SK-N-SH treated with all-trans-retinoic acid at 6 μM for 48 hours (cell line): ENCODE results near the gene TOMM5.

Source experiments
- ATAC-seq: fragments of 200-7000 bp; cut with Tn5 transposase; 3 replicates; pipeline ENCODE4 v1.9.1; 2020; ENCODE audit warnings: mild to moderate bottlenecking, moderate library complexity
- ARNTL ChIP-seq: fragments of 450-650 bp; formaldehyde crosslinking; IDR thresholded peaks from 2 replicates; pipeline ENCODE4 v1.5.0; 2020; ENCODE audit warnings: low read depth, mild to moderate bottlenecking, moderate library complexity, borderline replicate concordance
- BACH2 ChIP-seq: fragments of 250-450 bp; sonication (Bioruptor Pico); IDR thresholded peaks from 2 replicates; pipeline ENCODE4 v1.9.0; 2021; ENCODE audit warnings: mild to moderate bottlenecking, borderline replicate concordance
- CREB5 ChIP-seq: fragments of 250-450 bp; sonication (Bioruptor Pico); IDR thresholded peaks from 2 replicates; pipeline ENCODE4 v1.5.1; 2020; ENCODE audit warnings: low read depth, mild to moderate bottlenecking, moderate library complexity
- CSDC2 ChIP-seq: fragments of 250-450 bp; sonication (Bioruptor Pico); IDR thresholded peaks from 2 replicates; pipeline ENCODE4 v1.5.0; 2020; ENCODE audit warnings: mild to moderate bottlenecking, moderate library complexity
- CSRNP3 ChIP-seq: fragments of 250-450 bp; sonication (Bioruptor Pico); IDR thresholded peaks from 2 replicates; pipeline ENCODE4 v1.5.1; 2021; ENCODE audit warnings: mild to moderate bottlenecking, moderate library complexity
- ESRRG ChIP-seq: fragments of 250-450 bp; sonication (Bioruptor Pico); IDR thresholded peaks from 2 replicates; pipeline ENCODE4 v1.6.1; 2021; ENCODE audit warnings: mild to moderate bottlenecking
- PATZ1 ChIP-seq: fragments of 250-450 bp; sonication (Bioruptor Pico); IDR thresholded peaks from 2 replicates; pipeline ENCODE4 v1.8.0; 2020; ENCODE audit warnings: mild to moderate bottlenecking, moderate library complexity, borderline replicate concordance
- POU6F1 ChIP-seq: fragments of 250-450 bp; sonication (Bioruptor Pico); IDR thresholded peaks from 2 replicates; pipeline ENCODE4 v1.8.0; 2021; ENCODE audit warnings: low read depth, mild to moderate bottlenecking, moderate library complexity, borderline replicate concordance
- PPARA ChIP-seq: fragments of 250-450 bp; sonication (Bioruptor Pico); IDR thresholded peaks from 2 replicates; pipeline ENCODE4 v1.5.0; 2020; ENCODE audit warnings: mild to moderate bottlenecking, borderline replicate concordance
- RARB ChIP-seq: fragments of 250-450 bp; sonication (Bioruptor Pico); IDR thresholded peaks from 2 replicates; pipeline ENCODE4 v1.8.0; 2021; ENCODE audit warnings: mild to moderate bottlenecking, moderate library complexity
- SNAI2 ChIP-seq: fragments of 250-450 bp; sonication (Bioruptor Pico); IDR thresholded peaks from 2 replicates; pipeline ENCODE4 v1.5.0; 2020; ENCODE audit warnings: mild to moderate bottlenecking, moderate library complexity
- TCF4 ChIP-seq: fragments of 250-450 bp; sonication (Bioruptor Pico); IDR thresholded peaks from 2 replicates; pipeline ENCODE4 v1.8.0; 2021; ENCODE audit warnings: mild to moderate bottlenecking, moderate library complexity, borderline replicate concordance
- TSHZ2 ChIP-seq: fragments of 250-450 bp; sonication (Bioruptor Pico); IDR thresholded peaks from 2 replicates; pipeline ENCODE4 v1.5.0; 2020; ENCODE audit warnings: mild to moderate bottlenecking, moderate library complexity
- ZC3H10 ChIP-seq: fragments of 250-450 bp; sonication (Bioruptor Pico); IDR thresholded peaks from 2 replicates; pipeline ENCODE4 v1.5.1; 2021; ENCODE audit warnings: mild to moderate bottlenecking, moderate library complexity
- ZFP3 ChIP-seq: fragments of 250-450 bp; sonication (Bioruptor Pico); IDR thresholded peaks from 2 replicates; pipeline ENCODE4 v1.5.0; 2020; ENCODE audit warnings: mild to moderate bottlenecking, moderate library complexity
- ZFP30 ChIP-seq: fragments of 450-650 bp; formaldehyde crosslinking; IDR thresholded peaks from 2 replicates; pipeline ENCODE4 v1.5.0; 2022; ENCODE audit warnings: mild to moderate bottlenecking, moderate library complexity
- ZNF565 ChIP-seq: fragments of 450-650 bp; formaldehyde crosslinking; conservative IDR thresholded peaks from 2 replicates; pipeline ENCODE4 v1.5.0; 2020; ENCODE audit warnings: low read depth, mild to moderate bottlenecking, moderate library complexity
- ZNF70 ChIP-seq: fragments of 450-650 bp; formaldehyde crosslinking; IDR thresholded peaks from 2 replicates; pipeline ENCODE4 v1.5.0; 2020; ENCODE audit warnings: mild to moderate bottlenecking, moderate library complexity
- ZNF8 ChIP-seq: fragments of 450-650 bp; formaldehyde crosslinking; IDR thresholded peaks from 2 replicates; pipeline ENCODE4 v1.5.0; 2020; ENCODE audit warnings: mild to moderate bottlenecking, moderate library complexity

The TOMM5 gene

GRCh38 chr9:37596504-37596903 is 4.1 kb upstream of the TOMM5 start:
- TF ChIP-seq ZFP3 (CRISPR knock-in tag) = no peak
- TF ChIP-seq ESRRG (CRISPR knock-in tag) = no peak
- TF ChIP-seq CSDC2 (CRISPR knock-in tag) = no peak
- no peak for TF ChIP-seq ZC3H10 (CRISPR knock-in tag)
- no peak for TF ChIP-seq CSRNP3 (CRISPR knock-in tag)
- no peak for TF ChIP-seq TCF4
- TF ChIP-seq ARNTL (CRISPR knock-in tag) = no peak
- TF ChIP-seq SNAI2 (CRISPR knock-in tag) = no peak
- TF ChIP-seq ZNF70 (CRISPR knock-in tag) = no peak
- no peak for TF ChIP-seq ZNF8 (CRISPR knock-in tag)
- TF ChIP-seq ZNF565 = no peak
- no peak for TF ChIP-seq TSHZ2
- no peak for TF ChIP-seq BACH2
- TF ChIP-seq PATZ1 (CRISPR knock-in tag) = no peak
- no peak for TF ChIP-seq CREB5 (CRISPR knock-in tag)
- no peak for TF ChIP-seq RARB
- TF ChIP-seq, all 23 proteins: peak for 0
- ATAC-seq = no peak

GRCh38 chr9:37593883-37594448 is 1.6 kb upstream of the TOMM5 start:
- TF ChIP-seq CSRNP3 (CRISPR knock-in tag) (no peak), POU6F1 (CRISPR knock-in tag) (no peak)
- ATAC-seq = no peak

GRCh38 chr9:37587521-37587920 is 4.9 kb downstream of the TOMM5 start:
- no peak for ATAC-seq
- TF ChIP-seq CSRNP3 (CRISPR knock-in tag) (no peak), ESRRG (CRISPR knock-in tag) (no peak), RARB (no peak), TCF4 (no peak), BACH2 (no peak), ARNTL (CRISPR knock-in tag) (no peak), ZFP30 (CRISPR knock-in tag) (no peak), PPARA (CRISPR knock-in tag) (no peak), ZNF8 (CRISPR knock-in tag) (no peak), ZC3H10 (CRISPR knock-in tag) (no peak), CREB5 (CRISPR knock-in tag) (no peak), POU6F1 (CRISPR knock-in tag) (no peak)
